ENCODE measurements around the gene UVRAG. TPM values are rescaled to one million over a fixed set of nuclear protein-coding genes. Genes with fewer than 3 reads are reported as not detected.

Gene UVRAG
- total and polyA plus RNA-seq, 2 of the 4 experiments (the other 2 are of a cell fraction): 5.6 to 10.9 TPM

GRCh38 chr11:76119779-76120178, 304.8 kb downstream of the UVRAG start:
- no peak for ATAC-seq (ENCODE audit: low read depth)
- H2AK9ac ChIP-seq (replicated peaks; ENCODE audit: low read depth, low read length, poor library complexity): no peak overlapping the region

More at GRCh38 chr11:76119779-76120178, 304.8 kb downstream of the UVRAG start:
- no peaks in the 10 kb centered on the region for H4K20me1 ChIP-seq (ENCODE audit: insufficient read depth, low read length)
- no peak overlapping the region for H3K27ac ChIP-seq (ENCODE audit: insufficient read depth, low read length)
- 0 out of 4 replicates have a peak, but pooled peaks cover 0 to 3% of the 10 kb centered on the region in 2 experiments for H3K79me1 ChIP-seq (ENCODE audit: low read depth in 1 of 2, low read length in 2 of 2)
- intact Hi-C loops (cut with micrococcal nuclease) (no loop called here), dilution Hi-C loops (cut with HindIII; ENCODE audit: low sequenced_read_pairs, unreplicated experiment) (no loop called here), in situ Hi-C loops (cut with MboI; ENCODE audit: low sequenced_read_pairs) (no loop called here)
- no peak overlapping the region for H2BK120ac ChIP-seq (ENCODE audit: low read depth, low read length)
- no peak overlapping the region for H2BK5ac ChIP-seq (ENCODE audit: low read depth, low read length, poor library complexity, severe bottlenecking)
- no peaks in the 10 kb centered on the region for H3K9me3 ChIP-seq (ENCODE audit: control insufficient read depth, insufficient read depth, low read length)
- TF ChIP-seq USF2 (IDR thresholded peaks at IDR 0.05; ENCODE audit: low read depth, low read length): no peak
- TF ChIP-seq FOS (IDR thresholded peaks at IDR 0.05; ENCODE audit: low read depth, low read length): no peak
- no peak for TF ChIP-seq BHLHE40 (IDR thresholded peaks at IDR 0.05; ENCODE audit: low read depth, low read length)
- no peak for TF ChIP-seq RAD21 (IDR thresholded peaks at IDR 0.05; ENCODE audit: low read length)
- TF ChIP-seq CHD1 (IDR thresholded peaks at IDR 0.05; ENCODE audit: low read depth, low read length): no peak
- no peak for TF ChIP-seq ELK1 (IDR thresholded peaks at IDR 0.05; ENCODE audit: borderline replicate concordance, low read depth, low read length)
- TF ChIP-seq RCOR1 (IDR thresholded peaks at IDR 0.05; ENCODE audit: insufficient replicate concordance, low read length): no peak
- TF ChIP-seq MAZ (IDR thresholded peaks at IDR 0.05; ENCODE audit: borderline replicate concordance, low read depth, low read length): no peak
- TF ChIP-seq CTCF (conservative IDR thresholded peaks at IDR 0.05; ENCODE audit: low read depth, low read length): no peak
- TF ChIP-seq POLR2A (IDR thresholded peaks at IDR 0.05; ENCODE audit: low read depth, low read length): no peak
- TF ChIP-seq CEBPB (IDR thresholded peaks at IDR 0.05; ENCODE audit: low read depth, low read length): no peak
- no peak for TF ChIP-seq NFE2L2 (IDR thresholded peaks at IDR 0.05; ENCODE audit: low read depth, low read length)
- TF ChIP-seq MAFK (IDR thresholded peaks at IDR 0.05; ENCODE audit: low read depth, low read length): no peak
- no peak for TF ChIP-seq RFX5 (IDR thresholded peaks at IDR 0.05; ENCODE audit: low read depth, low read length)
- no peak for TF ChIP-seq MXI1 (IDR thresholded peaks at IDR 0.05; ENCODE audit: borderline replicate concordance, low read depth, low read length)
- TF ChIP-seq SMC3 (IDR thresholded peaks at IDR 0.05; ENCODE audit: low read depth, low read length): no peak
- ChIA-PET CTCF (interaction anchor here (0.9 kb wide), 1 partner anchor 44 kb away, joined by 3 read pairs; no protein-coding TSS in a partner anchor), POLR2A (ENCODE audit: unreplicated experiment) (no interaction called here)
- H3K9me1 ChIP-seq (ENCODE audit: insufficient read depth, low read length): 0 out of 2 replicates have a peak, but pooled peaks cover 4% of the 10 kb centered on the region
- H3K56ac ChIP-seq (ENCODE audit: extremely low read depth, insufficient read depth, low read length): no peak overlapping the region
- H3K9ac ChIP-seq (ENCODE audit: low read depth, low read length): no peak overlapping the region
- 0 out of 2 replicates have a peak overlapping the region, but pooled peaks have one; percentile 5 for H3K14ac ChIP-seq (replicated peaks; ENCODE audit: low read depth, low read length)
- H3K4me1 ChIP-seq (ENCODE audit: control insufficient read depth, insufficient read depth, low read length): peaks cover 7% of the 10 kb centered on the region
- no peak overlapping the region for H2AFZ ChIP-seq (replicated peaks; ENCODE audit: low read length, poor library complexity)
- H2AK5ac ChIP-seq (ENCODE audit: low read depth, low read length): no peak overlapping the region
- H4K91ac ChIP-seq (ENCODE audit: insufficient read depth, low read depth, low read length): no peak overlapping the region
- WGBS, 2 experiments (ENCODE audit: extremely low coverage in 2 of 2, insufficient read length in 1 of 2): no CpG with 5 or more reads among the region's 4 CpGs
- H3K4me3 ChIP-seq (ENCODE audit: insufficient read depth, low read depth, low read length): no peak overlapping the region
- H3K4ac ChIP-seq (ENCODE audit: low read depth, low read length): no peak overlapping the region
- peaks cover 2% of the 10 kb centered on the region; the same call in 1 of the 2 replicates for H3K36me3 ChIP-seq (ENCODE audit: control insufficient read depth, insufficient read depth, low read length)
- H3K23ac ChIP-seq (ENCODE audit: low read depth, low read length): no peak overlapping the region
- DNase-seq: no peak
- no TSS peak for BruUV-seq (replicated peaks)
- no peak overlapping the region for H2BK20ac ChIP-seq (ENCODE audit: low read depth, low read length)
- no peak overlapping the region for H4K8ac ChIP-seq (ENCODE audit: low read depth in 2 of 2, low read length in 2 of 2)
- H4K5ac ChIP-seq (ENCODE audit: low read depth, low read length): no peak overlapping the region
- H3K18ac ChIP-seq (ENCODE audit: low read depth, low read length): no peak overlapping the region
- no peak overlapping the region for H2BK15ac ChIP-seq (ENCODE audit: low read depth, low read length)
- no peak overlapping the region for H3K4me2 ChIP-seq (ENCODE audit: low read depth, low read length)
- H3K27me3 ChIP-seq (ENCODE audit: control insufficient read depth, insufficient read depth, low read length): no peaks in the 10 kb centered on the region

Data from IMR-90 (cell line).